Activated B cell treated with CpG ODN at 0.5 μM for 24 hours (primary cell): Measurements from ENCODE around the gene MEG3. TPM values are rescaled to one million over a fixed set of nuclear protein-coding genes. Genes with fewer than 3 reads are reported as not detected.

ENCODE experiments used
- ATAC-seq: fragments of 200-7000 bp; cut with Tn5 transposase; one replicate; pipeline ENCODE4 v1.10.0; 2021; ENCODE audit warnings: low read depth, mild to moderate bottlenecking, moderate library complexity
- CTCF ChIA-PET: fragments of 350-600 bp; sonication (Branson Sonifier 250); formaldehyde crosslinking; loops from one replicate; lab custom pipeline; 2021; ENCODE audit warnings: antibody characterized with exemption; lab: Charles Lee
- POLR2A ChIA-PET: fragments of 350-600 bp; sonication (Branson Sonifier 250); formaldehyde crosslinking; loops from one replicate; lab custom pipeline; 2021; ENCODE audit warnings: antibody characterized with exemption; lab: Charles Lee
- DNase-seq: peaks from one replicate; pipeline ENCODE4 v3.0.0; 2022
- H3K27ac Mint-ChIP-seq: one replicate; pipeline ENCODE4 v1.8.0; 2020; ENCODE audit warnings: mixed read lengths
- H3K27me3 Mint-ChIP-seq: one replicate; pipeline ENCODE4 v1.8.0; 2021; ENCODE audit warnings: mixed read lengths
- H3K36me3 Mint-ChIP-seq: one replicate; pipeline ENCODE4 v1.8.0; 2021; ENCODE audit warnings: low read depth, mixed read lengths
- H3K4me1 Mint-ChIP-seq: one replicate; pipeline ENCODE4 v1.8.0; 2021; ENCODE audit warnings: mixed read lengths
- H3K4me3 Mint-ChIP-seq: one replicate; pipeline ENCODE4 v1.8.0; 2020; ENCODE audit warnings: mild to moderate bottlenecking, mixed read lengths
- H3K9me3 Mint-ChIP-seq: one replicate; pipeline ENCODE4 v1.8.0; 2020; ENCODE audit warnings: mixed read lengths
- CTCF ChIP-seq: fragments of 200-600 bp; IDR thresholded peaks from one replicate; pipeline ENCODE4 v1.8.0; 2022; ENCODE audit warnings: antibody characterized with exemption, mild to moderate bottlenecking
- intact Hi-C: fragments of 100-400 bp; cut with micrococcal nuclease; formaldehyde crosslinking; loops from one replicate; pipeline ENCODE4 v1.15.1; 2024
- total RNA-seq: library from RNA; stranded (reverse); gene quantifications from 2 replicates; pipeline ENCODE4 v1.2.3, GENCODE V29; 2022

MEG3 gene
- total RNA-seq, 1 donor from 2014 or later: not detected

GRCh38 chr14:100788942-100789341 lies 37.0 kb upstream of the MEG3 start:
- intact Hi-C loops: no loop called here
- no peak overlapping the region for H3K27ac Mint-ChIP-seq
- H3K4me3 Mint-ChIP-seq: no peak overlapping the region
- ATAC-seq (no peak), DNase-seq (no peak)
- no peaks in the 10 kb centered on the region for H3K27me3 Mint-ChIP-seq
- no peaks in the 10 kb centered on the region for H3K36me3 Mint-ChIP-seq
- TF ChIP-seq CTCF: no peak
- ChIA-PET CTCF (no interaction called here), POLR2A (no interaction called here)
- H3K4me1 Mint-ChIP-seq: no peaks in the 10 kb centered on the region
- H3K9me3 Mint-ChIP-seq: no peaks in the 10 kb centered on the region

DNA sequence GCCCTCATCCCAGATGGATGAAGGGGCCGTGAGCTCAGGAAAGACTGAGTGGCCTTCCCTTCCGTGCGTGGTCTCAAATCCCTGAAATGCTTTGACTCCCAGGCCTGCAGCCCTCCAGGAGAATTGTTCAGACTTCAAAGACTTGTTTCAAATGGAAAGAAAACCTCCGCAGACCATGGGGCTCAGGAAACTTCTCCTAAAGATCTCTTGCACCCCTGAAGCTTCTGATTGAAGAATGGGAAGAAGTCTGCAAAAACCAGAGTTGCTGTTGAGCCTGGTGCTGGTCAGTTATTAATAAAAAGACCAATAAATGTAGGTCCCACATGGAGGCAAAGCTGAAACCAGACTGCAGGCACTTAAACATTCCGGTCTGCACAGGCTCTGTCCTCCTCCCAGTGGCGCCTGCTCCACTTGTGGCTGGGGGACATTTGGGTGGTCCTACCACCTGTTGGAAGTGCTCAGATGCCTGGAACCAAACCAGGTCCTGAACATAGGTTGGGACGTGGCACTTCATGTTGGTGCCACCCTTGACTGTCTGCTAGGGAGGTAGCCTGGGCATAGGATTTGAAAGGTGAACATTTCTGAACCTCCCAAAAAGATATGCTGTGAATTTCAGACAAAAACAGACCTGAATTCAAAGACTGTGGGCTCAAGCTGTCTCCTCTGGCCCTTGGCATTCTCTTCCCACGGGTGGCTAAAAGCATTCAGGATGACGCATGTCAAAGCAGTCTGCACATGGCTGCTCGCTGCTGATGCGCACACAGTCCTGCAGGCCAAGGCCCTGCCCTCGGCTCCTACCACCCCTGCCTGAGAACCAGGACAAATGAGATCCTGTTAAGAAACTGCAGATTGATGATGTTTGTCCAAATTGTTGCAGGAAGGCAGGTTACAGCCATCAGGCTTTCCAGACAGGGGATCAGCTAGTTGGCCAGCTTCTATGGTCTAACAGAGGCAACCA lies 36.2 kb upstream of the MEG3 start:
- no peak overlapping the region for H3K27ac Mint-ChIP-seq
- intact Hi-C loops: no loop called here
- H3K4me1 Mint-ChIP-seq: no peaks in the 10 kb centered on the region
- POLR2A ChIA-PET: no interaction called here
- no peaks in the 10 kb centered on the region for H3K27me3 Mint-ChIP-seq
- H3K4me3 Mint-ChIP-seq: no peak overlapping the region
- no peaks in the 10 kb centered on the region for H3K36me3 Mint-ChIP-seq
- no peaks in the 10 kb centered on the region for H3K9me3 Mint-ChIP-seq
- CTCF ChIA-PET: no interaction called here
- no peak for TF ChIP-seq CTCF
- no peak for DNase-seq
- no peak for ATAC-seq

DNA sequence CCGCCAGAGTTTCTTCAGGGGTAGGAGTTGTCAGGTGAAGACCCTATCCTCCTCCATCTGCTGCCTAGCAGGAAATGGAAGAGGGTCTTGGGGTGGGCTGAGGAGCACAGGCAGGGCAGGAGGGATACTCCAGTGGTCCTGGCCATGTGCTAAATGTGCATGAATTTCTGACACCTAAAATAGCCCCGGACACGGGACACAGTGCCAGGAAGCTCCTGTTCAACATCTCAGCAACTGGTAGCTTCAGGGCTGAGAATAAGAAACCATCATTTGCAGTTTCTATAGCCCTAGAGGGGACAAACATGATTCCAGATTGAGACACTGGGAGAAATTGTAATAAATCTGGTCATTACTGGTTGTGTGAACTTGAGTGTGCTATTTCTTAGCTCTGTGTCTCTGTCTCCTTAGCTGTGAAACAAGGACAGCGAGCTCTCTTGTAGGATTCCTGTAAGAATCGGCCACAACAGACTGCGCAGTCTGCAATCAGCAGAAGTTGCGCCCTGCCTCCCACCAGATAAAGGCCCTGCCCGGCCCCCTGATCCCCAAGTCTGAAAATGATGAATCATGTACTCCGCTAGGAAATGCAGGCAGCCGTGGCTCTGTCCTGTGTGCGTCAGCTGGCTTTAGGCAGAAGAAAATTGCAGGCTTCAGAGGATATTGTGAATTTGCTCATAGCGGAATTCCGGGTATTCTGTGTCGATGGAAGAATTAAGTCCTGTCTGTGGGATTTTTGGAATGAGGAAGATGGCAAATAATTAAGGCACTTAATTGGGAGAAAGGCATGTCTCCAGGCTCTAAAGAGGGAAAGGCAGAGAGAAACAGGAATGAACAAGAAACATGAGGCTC lies 35.2 kb upstream of the MEG3 start:
- Mint-ChIP-seq H3K4me1 (no peaks in the 10 kb centered on the region), H3K9me3 (no peaks in the 10 kb centered on the region), H3K36me3 (no peaks in the 10 kb centered on the region), H3K4me3 (no peak overlapping the region), H3K27ac (no peak overlapping the region), H3K27me3 (no peaks in the 10 kb centered on the region)
- CTCF ChIA-PET: no interaction called here
- intact Hi-C loops: no loop called here
- no peak for DNase-seq
- no peak for ATAC-seq
- POLR2A ChIA-PET: no interaction called here
- no peak for TF ChIP-seq CTCF

DNA sequence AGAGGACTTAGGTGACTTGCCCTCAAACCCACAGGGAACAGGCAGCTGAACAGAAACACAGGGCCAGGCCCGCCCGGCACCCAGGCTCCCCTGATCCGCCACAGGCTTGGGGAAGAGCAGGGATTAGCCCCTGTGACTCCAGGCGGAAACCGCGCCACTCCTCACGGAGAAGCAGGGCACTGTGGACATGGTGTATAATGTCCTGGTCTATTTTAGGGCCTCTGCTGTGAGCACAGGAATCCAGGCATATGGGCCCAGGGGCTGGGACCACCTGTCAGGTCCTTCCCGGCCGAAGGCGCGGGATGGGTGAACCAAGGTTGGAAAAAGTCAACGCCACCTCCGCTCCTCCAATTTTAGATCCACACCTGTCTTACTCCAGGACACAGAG lies 34.6 kb upstream of the MEG3 start:
- H3K4me1 Mint-ChIP-seq: no peaks in the 10 kb centered on the region
- intact Hi-C loops: no loop called here
- no peak overlapping the region for H3K4me3 Mint-ChIP-seq
- no peaks in the 10 kb centered on the region for H3K36me3 Mint-ChIP-seq
- H3K27ac Mint-ChIP-seq: no peak overlapping the region
- no peak for DNase-seq
- ATAC-seq: no peak
- no peaks in the 10 kb centered on the region for H3K27me3 Mint-ChIP-seq
- POLR2A ChIA-PET: no interaction called here
- no peak for TF ChIP-seq CTCF
- no peaks in the 10 kb centered on the region for H3K9me3 Mint-ChIP-seq
- CTCF ChIA-PET: no interaction called here

DNA sequence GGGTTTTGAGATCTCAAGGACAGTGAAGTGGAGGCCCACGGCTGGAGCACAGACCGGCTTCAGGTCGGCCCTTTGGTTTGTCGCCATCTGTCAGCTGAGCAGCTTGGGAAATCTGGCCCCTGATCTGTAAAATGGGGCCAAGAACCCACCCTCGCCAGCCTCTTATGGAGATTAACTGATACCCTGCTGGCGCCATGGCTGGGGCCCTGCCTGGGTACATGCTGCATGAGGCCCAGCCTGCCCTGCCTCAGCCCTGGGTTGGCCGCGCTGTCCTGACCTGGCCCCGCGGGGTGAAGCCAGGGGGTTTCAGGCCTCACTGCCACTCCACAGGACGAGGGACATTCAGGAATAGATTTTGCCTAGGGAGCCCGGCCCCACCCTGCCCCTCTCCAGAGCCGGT lies 33.9 kb upstream of the MEG3 start:
- Mint-ChIP-seq H3K36me3 (no peaks in the 10 kb centered on the region), H3K9me3 (no peaks in the 10 kb centered on the region), H3K4me1 (no peaks in the 10 kb centered on the region), H3K27ac (no peak overlapping the region), H3K4me3 (no peak overlapping the region), H3K27me3 (no peaks in the 10 kb centered on the region)
- ATAC-seq: no peak
- TF ChIP-seq CTCF: no peak
- intact Hi-C loops: no loop called here
- DNase-seq: no peak
- CTCF ChIA-PET: no interaction called here
- POLR2A ChIA-PET: no interaction called here
